HG03108 (cell line): Measurements from ENCODE around the gene PAM16.

Experiments used
- ATAC-seq: cut with Tn5 transposase; IDR thresholded peaks from one replicate; pipeline ENCODE4 v1.9.1; 2021; ENCODE audit warnings: moderate library complexity; ENCODE audit not compliant: unreplicated experiment

Gene PAM16

GRCh38 chr16:4384509-4384942 is 33.4 kb upstream of the PAM16 start:
- no peak for ATAC-seq

DNA sequence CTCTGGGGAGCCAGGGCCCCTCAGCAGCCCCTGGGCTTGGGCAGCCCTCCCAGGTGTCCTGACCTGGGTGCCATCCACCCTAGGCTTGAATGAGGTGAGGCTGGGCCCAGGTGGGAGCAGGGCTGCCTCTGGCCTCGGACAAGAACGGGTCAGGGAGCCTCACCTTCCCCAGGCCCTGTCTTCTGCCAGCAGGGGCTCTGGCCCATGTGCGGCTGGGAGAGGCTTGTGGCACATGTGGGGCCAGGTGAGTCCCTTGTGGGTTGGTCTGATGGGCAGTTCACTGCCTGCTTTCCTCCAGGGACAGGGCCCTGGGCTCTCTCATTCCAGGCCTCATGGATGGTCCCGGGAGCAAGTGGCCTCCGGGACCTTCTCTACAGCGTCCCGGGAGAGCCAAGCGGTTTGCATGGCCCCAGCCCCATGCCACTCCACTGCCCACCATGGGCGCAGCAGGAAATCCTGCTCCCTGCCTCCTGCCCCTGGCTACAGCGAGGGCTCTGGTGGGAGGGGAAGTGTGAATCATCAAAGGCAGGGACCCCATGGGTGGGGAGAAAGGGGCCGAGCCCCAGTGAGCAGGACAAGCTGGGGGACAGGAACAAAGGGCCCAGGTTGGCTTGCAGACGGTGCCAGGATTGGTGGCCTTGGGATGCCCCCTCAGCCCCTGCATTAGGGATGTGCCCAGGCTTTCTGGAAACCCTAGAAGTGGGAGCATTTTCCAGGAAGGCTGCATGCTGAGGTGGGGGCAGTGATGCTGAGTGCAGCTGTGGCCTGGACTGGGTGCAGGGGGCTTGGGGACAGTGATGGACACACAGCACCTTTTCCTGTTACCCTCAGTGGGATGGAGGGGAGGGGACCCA is 32.7 kb upstream of the PAM16 start:
- ATAC-seq: no peak

- no peak for ATAC-seq
These were observed 31.8 kb upstream of the PAM16 start for GRCh38 chr16:4382795-4383357.

GRCh38 chr16:4381935-4382794 is 31.0 kb upstream of the PAM16 start:
- no peak for ATAC-seq

GRCh38 chr16:4381072-4381934 is 30.2 kb upstream of the PAM16 start:
- ATAC-seq: no peak

GRCh38 chr16:4380119-4381063 is 29.3 kb upstream of the PAM16 start:
- no peak for ATAC-seq

- ATAC-seq: no peak
These were observed 28.0 kb upstream of the PAM16 start for GRCh38 chr16:4378999-4379690.

GRCh38 chr16:4378161-4378666 is 27.1 kb upstream of the PAM16 start:
- no peak for ATAC-seq

DNA sequence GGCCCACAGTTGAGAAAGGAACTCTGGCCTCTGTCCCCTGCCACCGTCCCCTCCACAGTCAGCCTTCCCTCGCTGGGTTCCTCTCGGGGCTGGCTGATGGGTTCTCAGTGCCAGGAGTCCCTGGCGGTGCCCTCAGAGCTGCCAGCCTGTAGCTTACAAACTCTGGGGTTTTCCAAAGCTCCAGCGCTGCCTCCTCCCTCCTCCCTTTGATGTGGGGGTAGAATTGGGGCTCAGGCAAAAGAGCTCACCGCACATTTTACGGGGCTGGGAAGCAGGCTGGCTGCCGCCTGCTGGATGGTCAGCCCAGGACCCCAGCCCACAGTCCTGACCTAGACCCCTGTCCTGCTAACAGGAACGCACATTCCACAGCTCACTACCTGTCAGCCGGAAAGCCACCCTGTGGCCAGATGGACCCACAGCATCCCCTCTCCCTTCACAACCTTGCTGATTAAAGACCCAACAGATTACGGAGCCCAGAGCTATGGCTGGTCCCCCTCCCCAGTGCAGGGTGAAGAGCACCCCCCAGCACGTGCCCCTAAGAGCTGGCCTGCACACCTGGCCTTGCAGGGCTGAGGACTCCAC is 26.5 kb upstream of the PAM16 start:
- no peak for ATAC-seq

DNA sequence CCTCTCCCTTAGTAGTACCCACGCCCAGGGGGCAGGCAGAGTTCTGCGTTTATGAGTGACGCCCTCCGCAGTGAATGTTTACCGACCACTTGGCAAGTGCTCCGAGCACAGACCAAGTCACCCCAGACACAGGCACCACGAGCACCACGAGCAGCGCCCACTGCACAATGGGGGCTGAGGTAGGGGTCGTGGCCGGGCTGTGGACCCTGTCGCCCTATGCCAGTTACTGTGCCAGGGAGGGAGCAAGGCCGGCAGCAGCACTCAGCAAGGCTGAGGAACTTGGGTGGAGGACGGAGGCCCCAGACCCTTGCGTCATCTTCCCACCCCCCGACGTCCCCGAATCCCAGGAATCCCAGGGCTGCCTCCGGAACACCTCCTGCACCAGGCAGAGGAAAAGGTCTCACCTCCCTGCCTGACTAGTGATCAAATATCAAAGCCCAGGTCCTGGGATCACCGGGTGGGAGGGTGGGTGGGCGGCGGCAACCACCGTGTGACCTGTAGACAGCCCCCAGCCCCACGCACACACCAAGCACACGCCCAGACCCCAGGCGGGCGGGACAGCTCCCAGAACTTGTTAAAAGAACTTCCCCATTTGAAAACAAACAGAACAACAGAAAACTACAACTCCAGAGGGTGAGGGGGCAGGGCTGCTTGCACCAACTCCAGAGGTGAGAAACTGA is 25.9 kb upstream of the PAM16 start:
- no peak for ATAC-seq

GRCh38 chr16:4376126-4376892 is 25.2 kb upstream of the PAM16 start:
- no peak for ATAC-seq

- ATAC-seq: no peak
These were observed 24.6 kb upstream of the PAM16 start for GRCh38 chr16:4375717-4376116.

GRCh38 chr16:4373909-4374742 is 23.0 kb upstream of the PAM16 start:
- ATAC-seq: no peak

DNA sequence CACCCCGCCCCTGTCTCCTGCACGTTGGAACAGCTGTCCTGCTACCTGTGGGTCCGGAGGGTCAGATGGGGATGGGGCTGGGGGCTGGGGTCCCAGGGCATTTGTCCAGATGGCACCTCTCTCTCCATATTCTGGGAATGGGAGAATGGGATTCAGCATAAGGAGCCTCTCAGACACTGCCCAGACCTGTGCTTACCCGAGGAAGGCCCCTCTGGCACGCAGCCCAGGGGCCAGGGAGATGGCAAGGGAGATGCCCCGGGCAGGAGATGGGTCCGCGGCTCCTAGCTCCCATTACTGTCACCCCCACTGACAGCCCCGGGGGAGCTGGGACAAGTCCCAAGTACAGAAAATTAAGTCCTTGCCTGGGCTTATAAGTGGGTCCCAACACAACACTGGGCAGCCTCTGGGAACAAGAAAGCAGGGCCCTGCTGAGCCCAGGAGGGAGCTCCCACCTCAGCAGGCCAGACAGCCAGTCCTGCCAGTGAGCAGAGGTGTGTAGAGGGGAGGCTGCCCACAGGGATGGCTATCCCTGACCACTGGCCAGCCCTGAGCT is 22.3 kb upstream of the PAM16 start:
- ATAC-seq: no peak

GRCh38 chr16:4372578-4373355 is 21.6 kb upstream of the PAM16 start:
- no peak for ATAC-seq
